ENCODE data around the gene UBE2D2.
"Not testable (repeated sequence)": the region's sequence is repeated elsewhere in the genome, so short reads cannot be mapped to it uniquely, and the experiment has no call there.

Gene UBE2D2

GRCh38 chr5:139549162-139549894 is 11.8 kb upstream of the UBE2D2 start:
- no peak for DNase-seq

DNA sequence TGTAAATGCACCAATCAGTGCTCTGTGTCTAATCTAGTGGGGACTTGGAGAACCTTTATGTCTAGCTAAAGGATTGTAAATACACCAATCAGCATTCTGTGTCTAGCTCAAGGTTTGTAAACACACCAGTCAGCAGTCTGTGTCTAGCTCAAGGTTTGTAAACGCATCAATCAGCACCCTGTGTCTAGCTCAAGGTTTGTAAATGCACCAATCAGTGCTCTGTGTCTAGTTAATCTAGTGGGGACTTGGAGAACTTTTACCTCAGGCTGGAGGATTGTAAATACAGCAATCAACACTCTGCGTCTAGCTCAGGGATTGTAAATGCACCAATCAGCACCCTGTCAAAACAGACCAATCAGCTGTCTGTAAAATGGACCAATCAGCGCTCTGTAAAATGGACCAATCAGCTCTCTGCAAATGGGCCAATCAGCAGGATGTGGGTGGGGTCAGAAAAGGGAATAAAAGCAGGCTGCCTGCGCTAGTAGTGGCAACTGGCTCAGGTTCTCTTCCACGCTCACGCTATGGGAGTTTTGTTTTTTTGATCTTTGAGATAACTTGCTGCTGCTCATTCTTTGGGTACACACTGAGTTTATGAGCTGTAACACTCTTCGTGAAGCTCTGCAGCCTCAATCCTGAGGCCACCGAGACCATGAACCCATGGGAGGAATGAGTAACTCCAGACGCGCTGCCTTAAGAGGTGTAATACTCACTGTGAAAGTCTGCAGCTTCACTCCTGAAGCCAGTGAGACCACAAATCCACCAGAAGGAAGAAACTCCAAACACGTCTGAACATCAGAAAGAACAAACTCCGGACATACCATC is 10.9 kb upstream of the UBE2D2 start:
- not testable (repeated sequence) for DNase-seq

- no peak for DNase-seq
Measured at GRCh38 chr5:139551191-139551889, 9.8 kb upstream of the UBE2D2 start.

- no peak for DNase-seq
Measured at GRCh38 chr5:139552893-139553575, 8.1 kb upstream of the UBE2D2 start.

DNA sequence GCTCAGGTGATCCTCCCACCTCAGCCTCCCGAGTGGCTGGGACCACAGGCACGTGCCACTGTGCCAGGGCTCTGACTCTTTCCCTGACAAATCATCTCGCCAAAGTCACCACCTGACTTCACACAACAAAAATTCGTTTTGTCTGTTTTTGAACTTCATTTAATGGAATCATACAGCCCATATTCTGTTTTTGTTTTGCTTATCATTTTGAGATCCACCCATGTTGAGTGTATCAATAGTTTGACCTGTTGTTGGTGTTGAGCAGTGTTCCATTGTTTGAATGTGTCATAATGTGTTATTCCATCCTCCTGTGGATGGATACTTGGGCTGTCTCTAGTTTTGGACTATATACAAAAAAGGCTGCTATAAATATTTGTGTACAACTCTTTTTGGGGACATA is 6.9 kb upstream of the UBE2D2 start:
- no peak for DNase-seq

GRCh38 chr5:139557811-139558210 is 3.3 kb upstream of the UBE2D2 start:
- DNase-seq: no peak

DNA sequence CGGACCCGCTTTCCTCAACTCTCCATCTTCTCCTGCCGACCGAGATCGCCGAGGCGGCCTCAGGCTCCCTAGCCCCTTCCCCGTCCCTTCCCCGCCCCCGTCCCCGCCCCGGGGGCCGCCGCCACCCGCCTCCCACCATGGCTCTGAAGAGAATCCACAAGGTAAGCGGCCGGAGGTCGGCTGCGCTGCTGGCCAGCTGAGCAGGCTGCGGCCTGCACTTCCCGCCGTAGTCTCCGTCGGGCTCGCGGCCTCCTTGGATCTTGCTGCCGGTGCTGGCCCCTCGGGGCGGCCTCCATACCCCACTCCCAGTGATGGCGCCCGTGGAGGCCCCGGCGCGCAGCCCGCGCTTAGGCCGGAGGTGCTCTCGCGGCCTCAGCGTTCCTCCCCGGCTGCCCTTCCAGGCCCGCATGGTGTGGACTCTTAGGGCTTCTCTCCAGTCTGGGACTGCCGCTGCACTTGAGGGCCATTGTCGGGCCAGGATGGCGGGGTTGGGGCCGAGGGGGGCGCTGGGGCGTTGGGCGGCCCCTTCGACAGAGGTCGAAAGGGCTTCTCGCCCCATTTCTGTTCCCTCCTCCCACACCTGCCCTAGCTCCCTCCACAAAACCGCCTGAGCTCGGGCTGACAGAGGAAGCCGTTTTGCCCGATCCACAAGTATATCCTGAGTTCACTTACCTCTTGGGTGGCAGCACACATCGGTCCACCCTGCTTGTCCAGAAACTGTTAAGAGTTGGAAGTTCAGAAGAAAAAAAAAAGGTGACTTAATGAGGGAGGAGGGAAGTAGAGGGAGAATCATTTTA is 714 bp downstream of the UBE2D2 start:
- DNase-seq: no peak

GRCh38 chr5:139562847-139563246 is 1.7 kb downstream of the UBE2D2 start:
- DNase-seq: no peak

- no peak for DNase-seq
Measured at GRCh38 chr5:139565411-139566305, 4.5 kb downstream of the UBE2D2 start.

DNA sequence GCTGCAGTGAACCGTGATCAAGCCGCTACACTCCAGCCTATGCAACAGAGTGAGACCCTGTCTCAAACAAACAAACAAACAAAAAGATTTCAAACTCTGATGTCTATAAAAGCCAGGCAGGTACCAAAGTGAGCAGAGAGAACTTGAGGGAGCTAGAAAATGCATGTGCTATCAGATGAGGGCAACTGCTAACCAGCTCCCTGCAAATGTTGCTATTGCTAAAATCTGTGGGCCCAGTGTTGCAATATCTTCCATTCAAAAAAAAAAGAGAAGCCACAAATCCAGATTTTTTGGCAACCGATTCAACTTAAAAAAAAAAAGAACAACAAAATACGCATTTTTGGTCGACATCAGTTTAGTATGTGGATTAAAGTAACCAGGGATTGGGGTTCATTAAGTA is 5.5 kb downstream of the UBE2D2 start:
- no peak for DNase-seq

- DNase-seq: no peak
Measured at GRCh38 chr5:139569270-139569955, 8.3 kb downstream of the UBE2D2 start.

DNA sequence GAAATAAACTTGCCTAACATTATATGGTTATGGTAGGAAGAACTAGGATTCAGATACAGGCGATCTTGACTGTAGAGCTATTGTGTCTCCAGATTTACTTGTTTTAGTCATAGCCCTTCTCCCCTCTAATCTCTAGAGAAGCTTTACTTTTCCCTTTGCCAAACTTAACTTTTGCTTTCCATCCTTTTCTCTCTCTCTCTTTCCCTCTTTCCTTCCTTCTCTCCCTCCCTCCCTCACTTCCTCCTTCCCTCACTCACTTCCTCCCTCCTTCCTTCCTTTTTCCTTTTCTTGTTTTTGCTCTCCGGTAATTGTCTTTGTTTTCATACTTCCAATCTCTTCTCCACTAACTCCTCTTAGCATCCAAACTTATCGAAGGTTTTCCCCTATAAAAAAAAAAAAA is 10.4 kb downstream of the UBE2D2 start:
- no peak for DNase-seq

- no peak for DNase-seq
Measured at GRCh38 chr5:139571966-139572365, 10.8 kb downstream of the UBE2D2 start.

- no peak for DNase-seq
Measured at GRCh38 chr5:139574641-139575312, 13.6 kb downstream of the UBE2D2 start.

- no peak for DNase-seq
Measured at GRCh38 chr5:139575313-139575646, 14.1 kb downstream of the UBE2D2 start.

- DNase-seq: no peak
Measured at GRCh38 chr5:139575751-139576150, 14.6 kb downstream of the UBE2D2 start.

GRCh38 chr5:139577689-139578290 is 16.7 kb downstream of the UBE2D2 start:
- DNase-seq: no peak

DNA sequence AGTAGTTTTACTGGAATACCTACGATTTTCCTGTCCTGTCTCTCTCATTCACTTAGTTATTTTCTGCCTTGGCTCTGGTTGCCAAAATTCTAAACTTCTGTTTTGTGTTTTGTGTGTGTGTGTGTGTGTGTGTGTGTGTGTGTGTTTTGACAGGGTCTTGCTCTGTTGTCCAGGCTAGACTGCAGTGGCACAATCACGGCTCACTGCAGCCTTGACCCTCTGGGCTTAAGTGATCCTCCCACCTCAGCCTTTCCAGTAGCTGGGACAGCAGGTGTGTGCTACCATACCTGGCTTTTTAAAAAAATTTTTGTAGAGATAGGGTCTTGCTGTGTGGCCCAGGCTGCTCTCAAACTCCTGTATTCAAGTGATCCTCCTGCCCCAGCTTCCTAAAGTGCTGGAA is 17.2 kb downstream of the UBE2D2 start:
- no peak for DNase-seq

GRCh38 chr5:139582181-139582580 is 21.0 kb downstream of the UBE2D2 start:
- DNase-seq: not testable (repeated sequence)

- DNase-seq: no peak
Measured at GRCh38 chr5:139584137-139584536, 23.0 kb downstream of the UBE2D2 start.
